Astrocyte (in vitro differentiated cells and primary cell): ENCODE measurements around the gene KCNK15. TPM values are rescaled to one million over a fixed set of nuclear protein-coding genes. Genes with fewer than 3 reads are reported as not detected.

ENCODE experiments used
- DNase-seq: peaks from one replicate; pipeline ENCODE4 v3.0.0-alpha.2; 2010; ENCODE audit warnings: low read depth
- FAIRE-seq: peaks from 2 replicates; lab custom pipeline; 2011; peaks lifted over from hg19 to GRCh38; lab: Jason Lieb, UNC
- H2AFZ ChIP-seq: 2 replicates; pipeline ENCODE4 v1.6.0; 2012; ENCODE audit warnings: low read depth, low read length, inconsistent platforms
- H3K27ac ChIP-seq: 2 replicates; pipeline ENCODE4 v1.5.1; 2011; ENCODE audit warnings: low read depth, low read length, inconsistent platforms
- H3K27me3 ChIP-seq: 2 replicates; pipeline ENCODE4 v1.6.0; 2011; ENCODE audit warnings: low read length, inconsistent platforms; ENCODE audit not compliant: insufficient read depth
- H3K36me3 ChIP-seq: 2 replicates; pipeline ENCODE4 v1.5.1; 2011; ENCODE audit warnings: low read length, inconsistent platforms; ENCODE audit not compliant: insufficient read depth
- H3K4me1 ChIP-seq: 2 replicates; pipeline ENCODE4 v1.5.1; 2011; ENCODE audit warnings: low read length, inconsistent platforms; ENCODE audit not compliant: insufficient read depth
- H3K4me2 ChIP-seq: 2 replicates; pipeline ENCODE4 v1.6.0; 2012; ENCODE audit warnings: low read length, inconsistent platforms
- H3K4me3 ChIP-seq: 2 replicates; pipeline ENCODE4 v1.5.1; 2011; ENCODE audit warnings: low read depth, mild to moderate bottlenecking, low read length, inconsistent platforms; ENCODE audit not compliant: insufficient read depth
- H3K79me2 ChIP-seq: 2 replicates; pipeline ENCODE4 v1.6.0; 2012; ENCODE audit warnings: mild to moderate bottlenecking, low read length, inconsistent platforms; ENCODE audit not compliant: insufficient read depth
- H3K9ac ChIP-seq: 2 replicates; pipeline ENCODE4 v1.6.0; 2012; ENCODE audit warnings: mild to moderate bottlenecking, low read length, inconsistent platforms
- H3K9me3 ChIP-seq: 2 replicates; pipeline ENCODE4 v1.5.1; 2012; ENCODE audit warnings: low read depth, mild to moderate bottlenecking, low read length, inconsistent platforms; ENCODE audit not compliant: insufficient read depth
- H4K20me1 ChIP-seq: 2 replicates; pipeline ENCODE4 v1.6.0; 2012; ENCODE audit warnings: low read length, inconsistent platforms; ENCODE audit not compliant: insufficient read depth
- H3K27ac Mint-ChIP-seq: one replicate; pipeline ENCODE4 v1.8.0; 2021; ENCODE audit warnings: mild to moderate bottlenecking, mixed read lengths; ENCODE audit not compliant: unreplicated experiment
- H3K27me3 Mint-ChIP-seq: one replicate; pipeline ENCODE4 v1.8.0; 2021; ENCODE audit warnings: low read depth, mixed read lengths; ENCODE audit not compliant: unreplicated experiment
- H3K36me3 Mint-ChIP-seq: one replicate; pipeline ENCODE4 v1.8.0; 2021; ENCODE audit warnings: low read depth, mixed read lengths; ENCODE audit not compliant: unreplicated experiment
- H3K4me1 Mint-ChIP-seq: one replicate; pipeline ENCODE4 v1.8.0; 2021; ENCODE audit warnings: low read depth, mixed read lengths; ENCODE audit not compliant: unreplicated experiment
- H3K4me3 Mint-ChIP-seq: one replicate; pipeline ENCODE4 v1.8.0; 2021; ENCODE audit warnings: mild to moderate bottlenecking, moderate library complexity, mixed read lengths; ENCODE audit not compliant: unreplicated experiment
- H3K9me3 Mint-ChIP-seq: one replicate; pipeline ENCODE4 v1.8.0; 2021; ENCODE audit warnings: mild to moderate bottlenecking, mixed read lengths; ENCODE audit not compliant: unreplicated experiment
- CTCF ChIP-seq: IDR thresholded peaks from 2 replicates; pipeline ENCODE4 v1.5.1; 2011; ENCODE audit warnings: low read depth, mild to moderate bottlenecking, inconsistent platforms, low read length, moderate library complexity; ENCODE audit not compliant: insufficient read depth
- EZH2 ChIP-seq: IDR thresholded peaks from 2 replicates; pipeline ENCODE4 v1.6.1; 2012; ENCODE audit warnings: mild to moderate bottlenecking, low read length, inconsistent platforms; ENCODE audit not compliant: insufficient read depth
- total RNA-seq: library from RNA; stranded (reverse); gene quantifications from 2 replicates; pipeline ENCODE4 v1.2.1, GENCODE V29; 2021

Gene KCNK15
- total RNA-seq, 1 donor from 2014 or later = 0.14 TPM

- Mint-ChIP-seq H3K4me3 (no peak overlapping the region), H3K4me1 (peaks cover 48% of the 10 kb centered on the region), H3K27me3 (no peaks in the 10 kb centered on the region), H3K9me3 (peaks cover 3% of the 10 kb centered on the region), H3K27ac (no peak overlapping the region), H3K36me3 (no peaks in the 10 kb centered on the region)
- DNase-seq = no peak
- no peak for TF ChIP-seq CTCF
- TF ChIP-seq EZH2 = no peak
- Histone ChIP-seq H3K27me3 (no peaks in the 10 kb centered on the region), H2AFZ (no peak overlapping the region), H3K79me2 (no peaks in the 10 kb centered on the region), H3K4me2 (no peak overlapping the region), H3K9me3 (no peaks in the 10 kb centered on the region), H4K20me1 (no peaks in the 10 kb centered on the region), H3K4me3 (no peak overlapping the region), H3K36me3 (no peaks in the 10 kb centered on the region), H3K9ac (no peak overlapping the region), H3K4me1 (peaks cover 24% of the 10 kb centered on the region), H3K27ac (no peak overlapping the region)
- FAIRE-seq = no peak
These were observed 14.0 kb upstream of the KCNK15 start for GRCh38 chr20:44731657-44732056.

GRCh38 chr20:44732327-44732726, 13.3 kb upstream of the KCNK15 start:
- DNase-seq (peak; percentile 27), FAIRE-seq (no peak)
- Histone ChIP-seq H3K4me2 (no peak overlapping the region), H3K36me3 (no peaks in the 10 kb centered on the region), H3K27ac (no peak overlapping the region), H3K4me1 (peaks cover 24% of the 10 kb centered on the region), H3K9ac (peak overlapping the region; percentile 28), H3K9me3 (no peaks in the 10 kb centered on the region), H3K27me3 (no peaks in the 10 kb centered on the region), H2AFZ (no peak overlapping the region), H4K20me1 (no peaks in the 10 kb centered on the region), H3K79me2 (no peaks in the 10 kb centered on the region), H3K4me3 (no peak overlapping the region)
- no peaks in the 10 kb centered on the region for H3K27me3 Mint-ChIP-seq
- H3K36me3 Mint-ChIP-seq = no peaks in the 10 kb centered on the region
- H3K4me1 Mint-ChIP-seq = peaks cover 48% of the 10 kb centered on the region
- no peak overlapping the region for H3K4me3 Mint-ChIP-seq
- peaks cover 3% of the 10 kb centered on the region for H3K9me3 Mint-ChIP-seq
- TF ChIP-seq CTCF (no peak), EZH2 (no peak)
- peak overlapping the region; percentile 63 for H3K27ac Mint-ChIP-seq

- Histone ChIP-seq H3K79me2 (no peaks in the 10 kb centered on the region), H2AFZ (no peak overlapping the region), H3K9me3 (no peaks in the 10 kb centered on the region), H3K4me2 (no peak overlapping the region), H3K4me1 (peaks cover 24% of the 10 kb centered on the region), H3K9ac (no peak overlapping the region), H3K27me3 (no peaks in the 10 kb centered on the region), H3K4me3 (no peak overlapping the region), H3K36me3 (no peaks in the 10 kb centered on the region), H3K27ac (no peak overlapping the region), H4K20me1 (no peaks in the 10 kb centered on the region)
- Mint-ChIP-seq H3K4me3 (no peak overlapping the region), H3K27ac (peak overlapping the region; percentile 36), H3K27me3 (no peaks in the 10 kb centered on the region), H3K4me1 (peaks cover 46% of the 10 kb centered on the region), H3K9me3 (peaks cover 3% of the 10 kb centered on the region), H3K36me3 (no peaks in the 10 kb centered on the region)
- TF ChIP-seq EZH2 (no peak), CTCF (peak; percentile 88)
- no peak for DNase-seq
- FAIRE-seq = no peak
These were observed 12.2 kb upstream of the KCNK15 start for GRCh38 chr20:44733341-44734069.
